HepG2 (cell line): ENCODE data around the gene SUCLG2. TPM values are rescaled to one million over a fixed set of nuclear protein-coding genes. Genes with fewer than 3 reads are reported as not detected.

Experiments used
- ATAC-seq: fragments of 200-7000 bp; cut with Tn5 transposase; 3 replicates; pipeline ENCODE4 v1.9.1; 2020; ENCODE audit warnings: mild to moderate bottlenecking, moderate library complexity
- BruUV-seq: library from RNA; stranded (reverse); fragments of 400-500 nt; replicated peaks from 2 replicates; lab custom pipeline; 2021; lab: Mats Ljungman, UMichigan
- CTCF ChIA-PET: fragments of 300-600 bp; formaldehyde crosslinking; extraction: SDS; loops from one replicate; lab custom pipeline; 2021; ENCODE audit warnings: low total read pairs, inconsistent platforms, low intra/inter-chr PET ratio; lab: Yijun Ruan, JAX
- POLR2A ChIA-PET: fragments of 350-600 bp; sonication (Branson Sonifier 250); formaldehyde crosslinking; loops from one replicate; lab custom pipeline; 2020; ENCODE audit warnings: antibody characterized with exemption, inconsistent platforms; lab: Yijun Ruan, JAX
- DNase-seq: peaks from one replicate; pipeline ENCODE4 v3.0.0-alpha.2; 2015; ENCODE audit warnings: low spot score
- FAIRE-seq: peaks from 3 replicates; lab custom pipeline; 2011; peaks lifted over from hg19 to GRCh38; lab: Jason Lieb, UNC
- H2AFZ ChIP-seq: one replicate; pipeline ENCODE4 v1.6.1; 2011; ENCODE audit warnings: low read length, inconsistent platforms
- H3K27ac ChIP-seq: fragments of 300-600 bp; 3 replicates; pipeline ENCODE4 v1.8.0; 2011; ENCODE audit warnings: mixed run types, mild to moderate bottlenecking, mixed read lengths, low read length, inconsistent platforms; ENCODE audit not compliant: insufficient read depth; ENCODE audit errors: extremely low read length
- H3K27me3 ChIP-seq, 2 experiments: fragments of 200-600 bp in 1 of 2; 2 replicates in 1 of 2; 3 replicates in 1 of 2; pipeline versions ENCODE4 v1.6.0 to v1.8.0; 2011; ENCODE audit warnings: low read length in 2 of 2, mild to moderate bottlenecking in 2 of 2, moderate library complexity in 2 of 2, inconsistent platforms in 1 of 2; ENCODE audit not compliant: insufficient read depth in 2 of 2, control insufficient read depth in 1 of 2
- H3K36me3 ChIP-seq, 2 experiments: fragments of 200-600 bp in 1 of 2; replicated peaks in 1 of 2; 2 replicates in 1 of 2; 3 replicates in 1 of 2; pipeline versions ENCODE4 v1.5.1 to v1.8.0; 2011; ENCODE audit warnings: low read length in 2 of 2, inconsistent platforms in 1 of 2; ENCODE audit not compliant: insufficient read depth in 2 of 2, control insufficient read depth in 1 of 2
- H3K4me1 ChIP-seq: 2 replicates; pipeline ENCODE4 v1.5.1; 2012; ENCODE audit warnings: low read length, inconsistent platforms; ENCODE audit not compliant: insufficient read depth
- H3K4me2 ChIP-seq: 2 replicates; pipeline ENCODE4 v1.6.0; 2011; ENCODE audit warnings: low read depth, low read length, inconsistent platforms
- H3K4me3 ChIP-seq, 3 experiments: fragments of 200-600 bp in 1 of 3; sonication (generic), shearing (Covaris generic) in 1 of 3; replicated peaks in 1 of 3; 2 replicates each; pipeline ENCODE4 v1.5.1; 2011 to 2016; ENCODE audit warnings: low read length in 3 of 3, inconsistent platforms in 2 of 3, low read depth in 2 of 3, mild to moderate bottlenecking in 2 of 3, control low read depth in 1 of 3, mixed read lengths in 1 of 3; ENCODE audit not compliant: insufficient read depth in 1 of 3
- H3K79me2 ChIP-seq: one replicate; pipeline ENCODE4 v1.6.1; 2011; ENCODE audit warnings: low read length, inconsistent platforms; ENCODE audit not compliant: insufficient read depth
- H3K9ac ChIP-seq: 2 replicates; pipeline ENCODE4 v1.6.0; 2011; ENCODE audit warnings: mild to moderate bottlenecking, low read depth, low read length, inconsistent platforms; ENCODE audit not compliant: insufficient read depth
- H3K9me3 ChIP-seq: 2 replicates; pipeline ENCODE4 v1.5.1; 2012; ENCODE audit warnings: mild to moderate bottlenecking, low read length
- H4K20me1 ChIP-seq: 2 replicates; pipeline ENCODE4 v1.6.0; 2011; ENCODE audit warnings: inconsistent platforms, mild to moderate bottlenecking, low read length, moderate library complexity; ENCODE audit not compliant: insufficient read depth
- FOXA1 ChIP-seq, 2 experiments: fragments of 450-650 bp in 1 of 2; sonication (generic) in 1 of 2; formaldehyde crosslinking in 1 of 2; IDR thresholded peaks; 2 replicates each; pipeline versions ENCODE4 v1.4.0 to v1.6.1; 2016 to 2020; ENCODE audit warnings: missing genetic modification reagents in 1 of 2
- HOXA7 ChIP-seq: sonication (generic); formaldehyde crosslinking; IDR thresholded peaks from 2 replicates; pipeline ENCODE4 v1.8.1; 2022; ENCODE audit warnings: mild to moderate bottlenecking, missing genetic modification reagents, moderate library complexity
- SMAD9 ChIP-seq: sonication (generic); formaldehyde crosslinking; IDR thresholded peaks from 2 replicates; pipeline ENCODE4 v1.5.1; 2020; ENCODE audit warnings: mild to moderate bottlenecking, missing genetic modification reagents
- SMYD3 ChIP-seq: sonication (generic); formaldehyde crosslinking; IDR thresholded peaks from 2 replicates; pipeline ENCODE4 v1.8.1; 2023; ENCODE audit warnings: mild to moderate bottlenecking, missing genetic modification reagents
- SRSF1 ChIP-seq: fragments of 200-400 bp; formaldehyde crosslinking; optimal IDR thresholded peaks from 2 replicates; pipeline ENCODE3; 2017; ENCODE audit warnings: mild to moderate bottlenecking, low read depth, low read length, moderate library complexity
- XBP1 ChIP-seq: sonication (generic); formaldehyde crosslinking; IDR thresholded peaks from 2 replicates; pipeline ENCODE4 v1.5.0; 2020; ENCODE audit warnings: missing genetic modification reagents
- ZNF260 ChIP-seq: sonication (generic); formaldehyde crosslinking; IDR thresholded peaks from 2 replicates; pipeline ENCODE4 v1.4.0; 2020; ENCODE audit warnings: missing genetic modification reagents, low read depth, mild to moderate bottlenecking, borderline replicate concordance
- ZNF326 ChIP-seq: sonication (generic); formaldehyde crosslinking; IDR thresholded peaks from 2 replicates; pipeline ENCODE4 v1.4.0; 2020; ENCODE audit warnings: missing genetic modification reagents, borderline replicate concordance
- ZNF644 ChIP-seq: IDR thresholded peaks from 2 replicates; pipeline ENCODE4 v1.6.1; 2016; ENCODE audit warnings: low read depth
- ZNF747 ChIP-seq: sonication (generic); formaldehyde crosslinking; IDR thresholded peaks from 2 replicates; pipeline ENCODE4 v1.8.1; 2023; ENCODE audit warnings: missing genetic modification reagents, mild to moderate bottlenecking, borderline replicate concordance
- WGBS: methylation state at CpG from one replicate; pipeline ENCODE4 v1.1.6; 2017; ENCODE audit warnings: low lambda C conversion rate; 5-methylcytosine and 5-hydroxymethylcytosine counted together
- in situ Hi-C: cut with HindIII; loops from 2 replicates; pipeline ENCODE4 v1.10.0; 2017; ENCODE audit warnings: low pct_unique_long_range_greater_than_20kb; ENCODE audit not compliant: extremely low pct_ligation_motif_present
- intact Hi-C: fragments of 100-400 bp; cut with micrococcal nuclease; formaldehyde crosslinking; loops from one replicate; pipeline ENCODE4 v1.10.0; 2022; ENCODE audit not compliant: unreplicated experiment
- polyA plus RNA-seq, 8 experiments: library from polyadenylated mRNA; depleted of rRNA in 3 of 8; stranded (reverse) in 7 of 8; unstranded in 1 of 8; fragments of >200 nt; fragmentation: Illumina TruSeq in 4 of 8; extraction: Trizol in 4 of 8; gene quantifications; 2 replicates each; pipeline versions ENCODE4 v1.2.1 to v1.2.3, GENCODE V29; 2011 to 2016; ENCODE audit warnings: low read depth in 4 of 8, missing spikeins in 1 of 8, mixed read lengths in 1 of 8; ENCODE audit not compliant: insufficient read depth in 1 of 8
- total RNA-seq, 5 experiments: library from RNA; depleted of rRNA; stranded (reverse); fragments of >200 nt; fragmentation: Illumina TruSeq; extraction: Trizol; gene quantifications; 2 replicates each; pipeline ENCODE4 v1.2.3, GENCODE V29; 2016; ENCODE audit warnings: low read depth in 1 of 5
- TF ChIP-seq, protein P1 (sequence below): sonication (generic); formaldehyde crosslinking; IDR thresholded peaks from 2 replicates; pipeline ENCODE4 v1.4.0; 2020; ENCODE audit warnings: mild to moderate bottlenecking, low read depth, missing genetic modification reagents
- TF ChIP-seq, protein P2 (sequence below): IDR thresholded peaks from 2 replicates; pipeline ENCODE4 v1.6.1; 2012; ENCODE audit warnings: low read depth, low read length, improper control_type of control experiment
- TF ChIP-seq, protein P3 (sequence below): sonication (generic); formaldehyde crosslinking; IDR thresholded peaks from 2 replicates; pipeline ENCODE4 v1.4.0; 2020; ENCODE audit warnings: missing genetic modification reagents
- TF ChIP-seq, protein P4 (sequence below): sonication (generic); formaldehyde crosslinking; IDR thresholded peaks from 2 replicates; pipeline ENCODE4 v1.8.0; 2022; ENCODE audit warnings: mild to moderate bottlenecking, missing genetic modification reagents; ENCODE audit not compliant: insufficient replicate concordance

The SUCLG2 gene
- total and polyA plus RNA-seq, 2 of the 13 experiments (the other 11 are each of a cell fraction or from before 2014, with no cell fraction given) = 21.4 to 64.9 TPM

DNA sequence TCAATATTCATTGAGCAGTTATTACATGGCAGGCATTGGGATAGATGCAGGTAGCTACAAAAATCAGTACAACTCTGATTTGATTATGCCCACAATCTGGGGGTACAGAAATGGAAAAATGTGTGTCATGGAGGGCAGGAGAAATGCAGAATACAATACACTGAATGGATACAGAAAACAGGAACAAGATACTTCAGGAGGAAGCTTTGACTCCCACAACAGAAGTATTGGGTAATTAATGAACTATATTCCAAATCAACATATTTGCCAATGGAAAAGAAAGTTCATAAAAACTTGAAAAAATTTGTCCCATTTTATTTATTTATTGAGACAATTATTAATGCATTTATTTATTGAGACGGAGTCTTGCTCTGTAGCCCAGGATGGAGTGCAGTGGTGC is 207.0 kb downstream of the SUCLG2 start:
- no TSS peak for BruUV-seq
- FAIRE-seq (no peak), DNase-seq (no peak), ATAC-seq (no peak)
- in situ Hi-C loops = no loop called here
- ChIA-PET CTCF (no interaction called here), POLR2A (no interaction called here)
- no peaks in the 10 kb centered on the region for H3K36me3 ChIP-seq
- no peak overlapping the region for H3K9ac ChIP-seq
- WGBS = 100% methylated on average over 1 of the region's 1 CpG
- H3K79me2 ChIP-seq = no peaks in the 10 kb centered on the region
- no peaks in the 10 kb centered on the region for H4K20me1 ChIP-seq
- no peaks in the 10 kb centered on the region for H3K9me3 ChIP-seq
- H3K27ac ChIP-seq = no peak overlapping the region
- TF ChIP-seq HOXA7 (CRISPR knock-in tag) (no peak), ZNF747 (CRISPR knock-in tag) (no peak)
- H3K4me1 ChIP-seq = no peaks in the 10 kb centered on the region
- intact Hi-C loops = no loop called here
- no peaks in the 10 kb centered on the region for H3K27me3 ChIP-seq
- H2AFZ ChIP-seq = no peak overlapping the region
- H3K4me3 ChIP-seq = no peak overlapping the region
- H3K4me2 ChIP-seq = no peak overlapping the region

DNA sequence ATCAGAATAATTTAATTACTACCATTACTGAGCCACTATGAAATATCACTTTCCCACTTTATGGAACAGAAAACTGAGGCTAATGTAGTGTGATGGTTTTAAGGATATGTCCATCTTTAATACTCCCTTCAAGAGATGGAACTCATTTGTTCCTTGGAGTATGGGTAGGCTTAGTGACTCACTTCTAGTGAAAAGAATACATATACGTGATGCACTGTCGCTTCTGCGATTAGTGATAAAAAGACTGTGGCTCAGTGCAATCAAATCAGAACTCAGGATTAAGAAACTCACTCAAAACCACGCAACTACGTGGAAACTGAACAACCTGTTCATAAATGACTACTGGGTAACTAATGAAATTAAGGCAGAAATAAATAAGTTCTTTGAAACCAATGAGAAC is 216.6 kb downstream of the SUCLG2 start:
- Histone ChIP-seq H3K36me3 (no peaks in the 10 kb centered on the region), H4K20me1 (no peaks in the 10 kb centered on the region), H3K4me2 (no peak overlapping the region), H3K9ac (no peak overlapping the region), H2AFZ (no peak overlapping the region), H3K27me3 (no peaks in the 10 kb centered on the region), H3K4me3 (no peak overlapping the region), H3K4me1 (peaks cover 5% of the 10 kb centered on the region), H3K9me3 (no peaks in the 10 kb centered on the region), H3K79me2 (no peaks in the 10 kb centered on the region), H3K27ac (no peak overlapping the region)
- POLR2A ChIA-PET = no interaction called here
- CTCF ChIA-PET = no interaction called here
- ATAC-seq = no peak
- intact Hi-C loops (no loop called here), in situ Hi-C loops (no loop called here)
- TF ChIP-seq ZNF326 (CRISPR knock-in tag) (no peak), XBP1 (CRISPR knock-in tag) (no peak), SRSF1 (no peak), ZNF644 (CRISPR knock-in tag) (no peak), FOXA1 (IDR thresholded peaks at IDR 0.05) (no peak), FOXA1 (CRISPR knock-in tag; IDR thresholded peaks at IDR 0.05) (no peak), ZNF260 (CRISPR knock-in tag) (no peak), SMAD9 (CRISPR knock-in tag) (no peak), SMYD3 (CRISPR knock-in tag) (no peak)
- TF ChIP-seq, protein P1, sequence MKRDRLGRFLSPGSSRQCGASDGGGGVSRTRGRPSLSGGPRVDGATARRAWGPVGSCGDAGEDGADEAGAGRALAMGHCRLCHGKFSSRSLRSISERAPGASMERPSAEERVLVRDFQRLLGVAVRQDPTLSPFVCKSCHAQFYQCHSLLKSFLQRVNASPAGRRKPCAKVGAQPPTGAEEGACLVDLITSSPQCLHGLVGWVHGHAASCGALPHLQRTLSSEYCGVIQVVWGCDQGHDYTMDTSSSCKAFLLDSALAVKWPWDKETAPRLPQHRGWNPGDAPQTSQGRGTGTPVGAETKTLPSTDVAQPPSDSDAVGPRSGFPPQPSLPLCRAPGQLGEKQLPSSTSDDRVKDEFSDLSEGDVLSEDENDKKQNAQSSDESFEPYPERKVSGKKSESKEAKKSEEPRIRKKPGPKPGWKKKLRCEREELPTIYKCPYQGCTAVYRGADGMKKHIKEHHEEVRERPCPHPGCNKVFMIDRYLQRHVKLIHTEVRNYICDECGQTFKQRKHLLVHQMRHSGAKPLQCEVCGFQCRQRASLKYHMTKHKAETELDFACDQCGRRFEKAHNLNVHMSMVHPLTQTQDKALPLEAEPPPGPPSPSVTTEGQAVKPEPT (CRISPR knock-in tag) = no peak
- TF ChIP-seq, protein P2, sequence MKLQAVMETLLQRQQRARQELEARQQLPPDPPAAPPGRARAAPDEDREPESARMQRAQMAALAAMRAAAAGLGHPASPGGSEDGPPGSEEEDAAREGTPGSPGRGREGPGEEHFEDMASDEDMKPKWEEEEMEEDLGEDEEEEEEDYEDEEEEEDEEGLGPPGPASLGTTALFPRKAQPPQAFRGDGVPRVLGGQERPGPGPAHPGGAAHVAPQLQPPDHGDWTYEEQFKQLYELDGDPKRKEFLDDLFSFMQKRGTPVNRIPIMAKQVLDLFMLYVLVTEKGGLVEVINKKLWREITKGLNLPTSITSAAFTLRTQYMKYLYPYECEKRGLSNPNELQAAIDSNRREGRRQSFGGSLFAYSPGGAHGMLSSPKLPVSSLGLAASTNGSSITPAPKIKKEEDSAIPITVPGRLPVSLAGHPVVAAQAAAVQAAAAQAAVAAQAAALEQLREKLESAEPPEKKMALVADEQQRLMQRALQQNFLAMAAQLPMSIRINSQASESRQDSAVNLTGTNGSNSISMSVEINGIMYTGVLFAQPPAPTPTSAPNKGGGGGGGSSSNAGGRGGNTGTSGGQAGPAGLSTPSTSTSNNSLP = no peak
- TF ChIP-seq, protein P3, sequence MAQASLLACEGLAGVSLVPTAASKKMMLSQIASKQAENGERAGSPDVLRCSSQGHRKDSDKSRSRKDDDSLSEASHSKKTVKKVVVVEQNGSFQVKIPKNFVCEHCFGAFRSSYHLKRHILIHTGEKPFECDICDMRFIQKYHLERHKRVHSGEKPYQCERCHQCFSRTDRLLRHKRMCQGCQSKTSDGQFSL (CRISPR knock-in tag) = no peak
- TF ChIP-seq, protein P4, sequence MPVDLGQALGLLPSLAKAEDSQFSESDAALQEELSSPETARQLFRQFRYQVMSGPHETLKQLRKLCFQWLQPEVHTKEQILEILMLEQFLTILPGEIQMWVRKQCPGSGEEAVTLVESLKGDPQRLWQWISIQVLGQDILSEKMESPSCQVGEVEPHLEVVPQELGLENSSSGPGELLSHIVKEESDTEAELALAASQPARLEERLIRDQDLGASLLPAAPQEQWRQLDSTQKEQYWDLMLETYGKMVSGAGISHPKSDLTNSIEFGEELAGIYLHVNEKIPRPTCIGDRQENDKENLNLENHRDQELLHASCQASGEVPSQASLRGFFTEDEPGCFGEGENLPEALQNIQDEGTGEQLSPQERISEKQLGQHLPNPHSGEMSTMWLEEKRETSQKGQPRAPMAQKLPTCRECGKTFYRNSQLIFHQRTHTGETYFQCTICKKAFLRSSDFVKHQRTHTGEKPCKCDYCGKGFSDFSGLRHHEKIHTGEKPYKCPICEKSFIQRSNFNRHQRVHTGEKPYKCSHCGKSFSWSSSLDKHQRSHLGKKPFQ (CRISPR knock-in tag) = no peak
- WGBS = 95% methylated on average over 5 of the region's 5 CpGs
- DNase-seq = no peak
- FAIRE-seq = no peak
- no TSS peak for BruUV-seq
